Ovary (tissue), 3 donors: ENCODE results near the gene SLA2.

ENCODE experiments used
- CTCF ChIP-seq, 3 donors: fragments of 450-650 bp in 2 of 3; fragments of 200-600 bp in 1 of 3; IDR thresholded peaks; one replicate each; pipeline versions ENCODE4 v1.5.1 to v1.8.0; 2016 to 2022; ENCODE audit warnings: antibody characterized with exemption in 3 of 3, mild to moderate bottlenecking in 1 of 3
- POLR2A ChIP-seq: fragments of 450-650 bp; IDR thresholded peaks from one replicate; pipeline ENCODE4 v1.6.1; 2017; ENCODE audit warnings: antibody characterized with exemption, mild to moderate bottlenecking, moderate library complexity
- donor health status: DM: no; HTN: no; CAD: no.

GRCh38 chr20:36578356-36579041, 67.5 kb downstream of the SLA2 start:
- TF ChIP-seq CTCF (IDR thresholded peaks at IDR 0.05) (no peak), POLR2A (no peak)
